GM23338 (cell line): ENCODE measurements around the gene PGP. TPM values are rescaled to one million over a fixed set of nuclear protein-coding genes. Genes with fewer than 3 reads are reported as not detected.

Experiments
- ATAC-seq: fragments of 200-7000 bp; cut with Tn5 transposase; 3 replicates; pipeline ENCODE4 v1.9.1; 2020
- DNase-seq: peaks from one replicate; pipeline ENCODE4 v3.0.0-alpha.2; 2015; ENCODE audit warnings: low spot score
- H2AFZ ChIP-seq: fragments of 200-600 bp; sonication (generic); 2 replicates; pipeline ENCODE4 v1.8.0; 2016; ENCODE audit warnings: antibody characterized with exemption, mild to moderate bottlenecking, moderate library complexity
- H3F3A ChIP-seq: fragments of 200-600 bp; sonication (generic); replicated peaks from 2 replicates; pipeline ENCODE4 v1.8.0; 2017; ENCODE audit warnings: antibody characterized with exemption, mixed run types, low read depth
- H3K27ac ChIP-seq: fragments of 200-600 bp; sonication (generic); 2 replicates; pipeline ENCODE4 v1.6.1; 2016; ENCODE audit warnings: low read depth
- H3K27me3 ChIP-seq: fragments of 200-600 bp; sonication (generic); 2 replicates; pipeline ENCODE4 v1.8.0; 2016; ENCODE audit warnings: mild to moderate bottlenecking, mixed run types, moderate library complexity; ENCODE audit not compliant: insufficient read depth
- H3K36me3 ChIP-seq: fragments of 200-600 bp; sonication (generic); 2 replicates; pipeline ENCODE4 v1.8.0; 2016; ENCODE audit warnings: mild to moderate bottlenecking; ENCODE audit not compliant: insufficient read depth
- H3K4me1 ChIP-seq: fragments of 200-600 bp; sonication (generic); 2 replicates; pipeline ENCODE4 v1.8.0; 2016; ENCODE audit warnings: mild to moderate bottlenecking, moderate library complexity; ENCODE audit not compliant: insufficient read depth
- H3K4me2 ChIP-seq: fragments of 200-600 bp; sonication (generic); 2 replicates; pipeline ENCODE4 v1.7.1; 2017; ENCODE audit warnings: mixed run types
- H3K4me3 ChIP-seq: fragments of 200-600 bp; sonication (generic); 2 replicates; pipeline ENCODE4 v1.6.1; 2016; ENCODE audit warnings: mixed run types
- H3K79me2 ChIP-seq: fragments of 200-600 bp; sonication (generic); replicated peaks from 2 replicates; pipeline ENCODE4 v1.8.0; 2017; ENCODE audit warnings: mild to moderate bottlenecking; ENCODE audit not compliant: insufficient read depth
- H3K9me2 ChIP-seq: fragments of 200-600 bp; sonication (generic); 2 replicates; pipeline ENCODE4 v1.8.0; 2017; ENCODE audit not compliant: insufficient read depth
- H4K20me1 ChIP-seq: fragments of 200-600 bp; sonication (generic); replicated peaks from 2 replicates; pipeline ENCODE4 v1.8.0; 2017; ENCODE audit warnings: mild to moderate bottlenecking; ENCODE audit not compliant: insufficient read depth
- H3K27ac Mint-ChIP-seq: 2 replicates; pipeline ENCODE4 v1.8.0; 2020; ENCODE audit warnings: inconsistent platforms, mild to moderate bottlenecking, moderate library complexity, mixed read lengths
- H3K27me3 Mint-ChIP-seq: 3 replicates; pipeline ENCODE4 v1.8.0; 2022; ENCODE audit warnings: low read depth, mild to moderate bottlenecking, moderate library complexity, mixed read lengths, inconsistent platforms; ENCODE audit not compliant: insufficient read depth, poor library complexity
- H3K36me3 Mint-ChIP-seq: 3 replicates; pipeline ENCODE4 v1.8.0; 2021; ENCODE audit warnings: low read depth, mild to moderate bottlenecking, inconsistent platforms, moderate library complexity, mixed read lengths
- H3K4me1 Mint-ChIP-seq: 3 replicates; pipeline ENCODE4 v1.8.0; 2020; ENCODE audit warnings: mild to moderate bottlenecking, inconsistent platforms, mixed read lengths
- H3K4me3 Mint-ChIP-seq: 3 replicates; pipeline ENCODE4 v1.8.0; 2021; ENCODE audit warnings: moderate library complexity, mild to moderate bottlenecking, inconsistent platforms, mixed read lengths
- H3K9me3 Mint-ChIP-seq: 3 replicates; pipeline ENCODE4 v1.8.0; 2020; ENCODE audit warnings: moderate library complexity, mild to moderate bottlenecking, inconsistent platforms, mixed read lengths
- CREB1 ChIP-seq: fragments of 250-450 bp; sonication (Bioruptor Pico); IDR thresholded peaks from 2 replicates; pipeline ENCODE4 v1.5.0; 2020; ENCODE audit warnings: low read depth, mild to moderate bottlenecking, moderate library complexity
- JUNB ChIP-seq: IDR thresholded peaks from one replicate; pipeline ENCODE4 v1.6.1; 2016; ENCODE audit warnings: antibody characterized with exemption; ENCODE audit not compliant: unreplicated experiment
- NANOG ChIP-seq: IDR thresholded peaks from 2 replicates; pipeline ENCODE4 v1.6.1; 2016; ENCODE audit warnings: antibody characterized with exemption, borderline replicate concordance
- POLR2AphosphoS5 ChIP-seq: IDR thresholded peaks from 2 replicates; pipeline ENCODE4 v1.6.1; 2016; ENCODE audit warnings: antibody characterized with exemption, low read depth
- STAT1 ChIP-seq: IDR thresholded peaks from one replicate; pipeline ENCODE4 v1.6.1; 2016; ENCODE audit warnings: antibody characterized with exemption; ENCODE audit not compliant: unreplicated experiment
- ZNF114 ChIP-seq: fragments of 250-450 bp; sonication (Bioruptor Pico); IDR thresholded peaks from 2 replicates; pipeline ENCODE4 v1.5.0; 2020; ENCODE audit warnings: mild to moderate bottlenecking, moderate library complexity
- ZNF331 ChIP-seq: fragments of 250-450 bp; sonication (Bioruptor Pico); IDR thresholded peaks from 2 replicates; pipeline ENCODE4 v1.5.0; 2020; ENCODE audit warnings: low read depth, mild to moderate bottlenecking, moderate library complexity
- polyA plus RNA-seq: library from polyadenylated mRNA; unstranded; fragments of >200 nt; fragmentation: Nextera tagmentation; extraction: Ambion mirVana; gene quantifications from 2 replicates; pipeline ENCODE4 v1.2.1, GENCODE V29; 2016
- total RNA-seq: library from RNA; depleted of rRNA; stranded (reverse); fragments of >200 nt; shearing (Covaris generic); gene quantifications from 2 replicates; pipeline ENCODE4 v1.2.3, GENCODE V29; 2014
- TF ChIP-seq, protein P1 (sequence below): IDR thresholded peaks from 2 replicates; pipeline ENCODE4 v1.6.1; 2016; ENCODE audit warnings: antibody characterized with exemption
- TF ChIP-seq, protein P2 (sequence below): IDR thresholded peaks from one replicate; pipeline ENCODE4 v1.6.1; 2018; ENCODE audit warnings: antibody characterized with exemption; ENCODE audit not compliant: unreplicated experiment
- TF ChIP-seq, protein P3 (sequence below): fragments of 250-450 bp; sonication (Bioruptor Pico); IDR thresholded peaks from 2 replicates; pipeline ENCODE4 v1.5.0; 2020; ENCODE audit warnings: mild to moderate bottlenecking, moderate library complexity

The PGP gene
- total and polyA plus RNA-seq, 2 experiments from 2014 or later, result 44.4 to 80.3 TPM

DNA sequence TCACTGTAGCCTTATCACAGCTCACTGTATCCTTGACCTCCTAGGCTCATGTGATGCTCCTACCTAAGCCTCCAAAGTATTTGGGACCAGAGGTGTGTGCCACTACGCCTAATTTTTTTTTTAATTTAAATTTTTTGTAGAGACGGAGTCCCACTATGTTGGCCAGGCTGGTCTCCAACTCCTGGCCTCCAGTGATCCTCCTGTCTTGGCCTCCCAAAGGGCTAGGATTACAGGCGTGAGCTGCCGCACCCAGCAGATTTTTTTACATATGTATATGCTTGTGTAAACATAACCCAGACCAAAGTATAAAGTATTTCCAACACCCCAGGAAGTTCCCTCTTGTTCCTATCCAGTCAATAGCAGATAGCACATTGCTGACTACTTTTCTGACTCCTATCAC, 1.7 kb upstream of the PGP start:
- Histone ChIP-seq H2AFZ (no peak overlapping the region), H3K36me3 (0 out of 2 replicates have a peak, but pooled peaks cover 5% of the 10 kb centered on the region), H3K79me2 (peaks cover 19% of the 10 kb centered on the region), H4K20me1 (peaks cover 18% of the 10 kb centered on the region), H3F3A (peaks cover 31% of the 10 kb centered on the region; the same call in 1 of the 2 replicates), H3K4me3 (peak overlapping the region; percentile 69; the same call in 1 of the 2 replicates), H3K27me3 (no peaks in the 10 kb centered on the region), H3K27ac (peak overlapping the region; percentile 98), H3K4me1 (peaks cover 10% of the 10 kb centered on the region; the same call in 1 of the 2 replicates), H3K4me2 (peak overlapping the region; percentile 75), H3K9me2 (no peaks in the 10 kb centered on the region)
- peaks cover 23% of the 10 kb centered on the region for H3K36me3 Mint-ChIP-seq
- peak overlapping the region; percentile 92 for H3K4me3 Mint-ChIP-seq
- ATAC-seq (no peak), DNase-seq (no peak)
- TF ChIP-seq, protein P1, sequence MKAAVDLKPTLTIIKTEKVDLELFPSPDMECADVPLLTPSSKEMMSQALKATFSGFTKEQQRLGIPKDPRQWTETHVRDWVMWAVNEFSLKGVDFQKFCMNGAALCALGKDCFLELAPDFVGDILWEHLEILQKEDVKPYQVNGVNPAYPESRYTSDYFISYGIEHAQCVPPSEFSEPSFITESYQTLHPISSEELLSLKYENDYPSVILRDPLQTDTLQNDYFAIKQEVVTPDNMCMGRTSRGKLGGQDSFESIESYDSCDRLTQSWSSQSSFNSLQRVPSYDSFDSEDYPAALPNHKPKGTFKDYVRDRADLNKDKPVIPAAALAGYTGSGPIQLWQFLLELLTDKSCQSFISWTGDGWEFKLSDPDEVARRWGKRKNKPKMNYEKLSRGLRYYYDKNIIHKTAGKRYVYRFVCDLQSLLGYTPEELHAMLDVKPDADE, result no peak
- TF ChIP-seq ZNF114, result no peak
- no peak for TF ChIP-seq POLR2AphosphoS5
- TF ChIP-seq CREB1, result no peak
- no peak for TF ChIP-seq STAT1
- TF ChIP-seq NANOG, result no peak
- TF ChIP-seq, protein P2, sequence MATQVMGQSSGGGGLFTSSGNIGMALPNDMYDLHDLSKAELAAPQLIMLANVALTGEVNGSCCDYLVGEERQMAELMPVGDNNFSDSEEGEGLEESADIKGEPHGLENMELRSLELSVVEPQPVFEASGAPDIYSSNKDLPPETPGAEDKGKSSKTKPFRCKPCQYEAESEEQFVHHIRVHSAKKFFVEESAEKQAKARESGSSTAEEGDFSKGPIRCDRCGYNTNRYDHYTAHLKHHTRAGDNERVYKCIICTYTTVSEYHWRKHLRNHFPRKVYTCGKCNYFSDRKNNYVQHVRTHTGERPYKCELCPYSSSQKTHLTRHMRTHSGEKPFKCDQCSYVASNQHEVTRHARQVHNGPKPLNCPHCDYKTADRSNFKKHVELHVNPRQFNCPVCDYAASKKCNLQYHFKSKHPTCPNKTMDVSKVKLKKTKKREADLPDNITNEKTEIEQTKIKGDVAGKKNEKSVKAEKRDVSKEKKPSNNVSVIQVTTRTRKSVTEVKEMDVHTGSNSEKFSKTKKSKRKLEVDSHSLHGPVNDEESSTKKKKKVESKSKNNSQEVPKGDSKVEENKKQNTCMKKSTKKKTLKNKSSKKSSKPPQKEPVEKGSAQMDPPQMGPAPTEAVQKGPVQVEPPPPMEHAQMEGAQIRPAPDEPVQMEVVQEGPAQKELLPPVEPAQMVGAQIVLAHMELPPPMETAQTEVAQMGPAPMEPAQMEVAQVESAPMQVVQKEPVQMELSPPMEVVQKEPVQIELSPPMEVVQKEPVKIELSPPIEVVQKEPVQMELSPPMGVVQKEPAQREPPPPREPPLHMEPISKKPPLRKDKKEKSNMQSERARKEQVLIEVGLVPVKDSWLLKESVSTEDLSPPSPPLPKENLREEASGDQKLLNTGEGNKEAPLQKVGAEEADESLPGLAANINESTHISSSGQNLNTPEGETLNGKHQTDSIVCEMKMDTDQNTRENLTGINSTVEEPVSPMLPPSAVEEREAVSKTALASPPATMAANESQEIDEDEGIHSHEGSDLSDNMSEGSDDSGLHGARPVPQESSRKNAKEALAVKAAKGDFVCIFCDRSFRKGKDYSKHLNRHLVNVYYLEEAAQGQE, result no peak
- no peak for TF ChIP-seq ZNF331
- TF ChIP-seq JUNB, result no peak
- TF ChIP-seq, protein P3, sequence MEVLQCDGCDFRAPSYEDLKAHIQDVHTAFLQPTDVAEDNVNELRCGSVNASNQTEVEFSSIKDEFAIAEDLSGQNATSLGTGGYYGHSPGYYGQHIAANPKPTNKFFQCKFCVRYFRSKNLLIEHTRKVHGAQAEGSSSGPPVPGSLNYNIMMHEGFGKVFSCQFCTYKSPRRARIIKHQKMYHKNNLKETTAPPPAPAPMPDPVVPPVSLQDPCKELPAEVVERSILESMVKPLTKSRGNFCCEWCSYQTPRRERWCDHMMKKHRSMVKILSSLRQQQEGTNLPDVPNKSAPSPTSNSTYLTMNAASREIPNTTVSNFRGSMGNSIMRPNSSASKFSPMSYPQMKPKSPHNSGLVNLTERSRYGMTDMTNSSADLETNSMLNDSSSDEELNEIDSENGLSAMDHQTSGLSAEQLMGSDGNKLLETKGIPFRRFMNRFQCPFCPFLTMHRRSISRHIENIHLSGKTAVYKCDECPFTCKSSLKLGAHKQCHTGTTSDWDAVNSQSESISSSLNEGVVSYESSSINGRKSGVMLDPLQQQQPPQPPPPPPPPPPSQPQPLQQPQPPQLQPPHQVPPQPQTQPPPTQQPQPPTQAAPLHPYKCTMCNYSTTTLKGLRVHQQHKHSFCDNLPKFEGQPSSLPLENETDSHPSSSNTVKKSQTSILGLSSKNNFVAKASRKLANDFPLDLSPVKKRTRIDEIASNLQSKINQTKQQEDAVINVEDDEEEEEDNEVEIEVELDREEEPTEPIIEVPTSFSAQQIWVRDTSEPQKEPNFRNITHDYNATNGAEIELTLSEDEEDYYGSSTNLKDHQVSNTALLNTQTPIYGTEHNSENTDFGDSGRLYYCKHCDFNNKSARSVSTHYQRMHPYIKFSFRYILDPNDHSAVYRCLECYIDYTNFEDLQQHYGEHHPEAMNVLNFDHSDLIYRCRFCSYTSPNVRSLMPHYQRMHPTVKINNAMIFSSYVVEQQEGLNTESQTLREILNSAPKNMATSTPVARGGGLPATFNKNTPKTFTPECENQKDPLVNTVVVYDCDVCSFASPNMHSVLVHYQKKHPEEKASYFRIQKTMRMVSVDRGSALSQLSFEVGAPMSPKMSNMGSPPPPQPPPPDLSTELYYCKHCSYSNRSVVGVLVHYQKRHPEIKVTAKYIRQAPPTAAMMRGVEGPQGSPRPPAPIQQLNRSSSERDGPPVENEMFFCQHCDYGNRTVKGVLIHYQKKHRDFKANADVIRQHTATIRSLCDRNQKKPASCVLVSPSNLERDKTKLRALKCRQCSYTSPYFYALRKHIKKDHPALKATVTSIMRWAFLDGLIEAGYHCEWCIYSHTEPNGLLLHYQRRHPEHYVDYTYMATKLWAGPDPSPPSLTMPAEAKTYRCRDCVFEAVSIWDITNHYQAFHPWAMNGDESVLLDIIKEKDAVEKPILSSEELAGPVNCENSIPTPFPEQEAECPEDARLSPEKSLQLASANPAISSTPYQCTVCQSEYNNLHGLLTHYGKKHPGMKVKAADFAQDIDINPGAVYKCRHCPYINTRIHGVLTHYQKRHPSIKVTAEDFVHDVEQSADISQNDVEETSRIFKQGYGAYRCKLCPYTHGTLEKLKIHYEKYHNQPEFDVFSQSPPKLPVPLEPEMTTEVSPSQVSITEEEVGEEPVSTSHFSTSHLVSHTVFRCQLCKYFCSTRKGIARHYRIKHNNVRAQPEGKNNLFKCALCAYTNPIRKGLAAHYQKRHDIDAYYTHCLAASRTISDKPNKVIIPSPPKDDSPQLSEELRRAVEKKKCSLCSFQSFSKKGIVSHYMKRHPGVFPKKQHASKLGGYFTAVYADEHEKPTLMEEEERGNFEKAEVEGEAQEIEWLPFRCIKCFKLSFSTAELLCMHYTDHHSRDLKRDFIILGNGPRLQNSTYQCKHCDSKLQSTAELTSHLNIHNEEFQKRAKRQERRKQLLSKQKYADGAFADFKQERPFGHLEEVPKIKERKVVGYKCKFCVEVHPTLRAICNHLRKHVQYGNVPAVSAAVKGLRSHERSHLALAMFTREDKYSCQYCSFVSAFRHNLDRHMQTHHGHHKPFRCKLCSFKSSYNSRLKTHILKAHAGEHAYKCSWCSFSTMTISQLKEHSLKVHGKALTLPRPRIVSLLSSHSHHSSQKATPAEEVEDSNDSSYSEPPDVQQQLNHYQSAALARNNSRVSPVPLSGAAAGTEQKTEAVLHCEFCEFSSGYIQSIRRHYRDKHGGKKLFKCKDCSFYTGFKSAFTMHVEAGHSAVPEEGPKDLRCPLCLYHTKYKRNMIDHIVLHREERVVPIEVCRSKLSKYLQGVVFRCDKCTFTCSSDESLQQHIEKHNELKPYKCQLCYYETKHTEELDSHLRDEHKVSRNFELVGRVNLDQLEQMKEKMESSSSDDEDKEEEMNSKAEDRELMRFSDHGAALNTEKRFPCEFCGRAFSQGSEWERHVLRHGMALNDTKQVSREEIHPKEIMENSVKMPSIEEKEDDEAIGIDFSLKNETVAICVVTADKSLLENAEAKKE (CRISPR knock-in tag), result no peak
- no peaks in the 10 kb centered on the region; the same call in 2 of the 3 replicates for H3K9me3 Mint-ChIP-seq
- H3K27ac Mint-ChIP-seq, result peak overlapping the region; percentile 99; the same call in 1 of the 2 replicates
- peaks cover 18% of the 10 kb centered on the region for H3K27me3 Mint-ChIP-seq
- H3K4me1 Mint-ChIP-seq, result peaks cover 17% of the 10 kb centered on the region
